H9 (cell line): ENCODE measurements around the gene PRSS27. TPM values are rescaled to one million over a fixed set of nuclear protein-coding genes. Genes with fewer than 3 reads are reported as not detected.

Experiments used
- DNase-seq: peaks from one replicate; pipeline ENCODE4 v3.0.0-alpha.2; 2017
- H2AFZ ChIP-seq: one replicate; pipeline ENCODE4 v1.6.1; 2013; ENCODE audit warnings: mild to moderate bottlenecking, low read length, control low read depth, moderate library complexity
- H2AK5ac ChIP-seq: 2 replicates; pipeline ENCODE4 v1.6.1; 2013; ENCODE audit warnings: low read length, control low read depth, mixed read lengths; ENCODE audit not compliant: insufficient read length
- H2BK120ac ChIP-seq: one replicate; pipeline ENCODE4 v1.6.1; 2013; ENCODE audit warnings: low read depth, mild to moderate bottlenecking, low read length, control low read depth, inconsistent platforms; ENCODE audit not compliant: poor library complexity, severe bottlenecking
- H2BK12ac ChIP-seq: 2 replicates; pipeline ENCODE4 v1.6.1; 2013; ENCODE audit warnings: low read length, control low read depth, mixed read lengths, low read depth; ENCODE audit not compliant: insufficient read length
- H2BK15ac ChIP-seq: 2 replicates; pipeline ENCODE4 v1.6.1; 2013; ENCODE audit warnings: low read depth, low read length, control low read depth
- H2BK20ac ChIP-seq: one replicate; pipeline ENCODE4 v1.6.1; 2013; ENCODE audit warnings: low read depth, mild to moderate bottlenecking, low read length, control low read depth, inconsistent platforms; ENCODE audit not compliant: poor library complexity, severe bottlenecking
- H2BK5ac ChIP-seq: 2 replicates; pipeline ENCODE4 v1.6.1; 2013; ENCODE audit warnings: low read length, control low read depth, mixed read lengths; ENCODE audit not compliant: insufficient read length
- H3K14ac ChIP-seq: 2 replicates; pipeline ENCODE4 v1.6.1; 2013; ENCODE audit warnings: low read length, control low read depth; ENCODE audit not compliant: insufficient read depth
- H3K18ac ChIP-seq: 2 replicates; pipeline ENCODE4 v1.6.1; 2013; ENCODE audit warnings: low read depth, mild to moderate bottlenecking, mixed read lengths, low read length, control low read depth; ENCODE audit not compliant: insufficient read length
- H3K23ac ChIP-seq: 2 replicates; pipeline ENCODE4 v1.6.1; 2013; ENCODE audit warnings: low read length, control low read depth, mixed read lengths, low read depth; ENCODE audit not compliant: insufficient read length
- H3K23me2 ChIP-seq: 2 replicates; pipeline ENCODE4 v1.6.1; 2013; ENCODE audit warnings: low read depth, mild to moderate bottlenecking, mixed read lengths, low read length, control low read depth; ENCODE audit not compliant: insufficient read length, poor library complexity, severe bottlenecking
- H3K27ac ChIP-seq: 2 replicates; pipeline ENCODE4 v1.5.1; 2013; ENCODE audit warnings: low read length, control low read depth, mixed read lengths, low read depth; ENCODE audit not compliant: insufficient read length
- H3K27me3 ChIP-seq: 2 replicates; pipeline ENCODE4 v1.6.1; 2013; ENCODE audit warnings: low read length, control low read depth, inconsistent platforms; ENCODE audit not compliant: insufficient read depth
- H3K4ac ChIP-seq: 2 replicates; pipeline ENCODE4 v1.6.1; 2013; ENCODE audit warnings: low read depth, mild to moderate bottlenecking, control low read depth, inconsistent platforms, low read length, moderate library complexity
- H3K4me1 ChIP-seq: 2 replicates; pipeline ENCODE4 v1.6.1; 2013; ENCODE audit warnings: low read length, control low read depth, inconsistent platforms; ENCODE audit not compliant: insufficient read depth
- H3K4me2 ChIP-seq: 2 replicates; pipeline ENCODE4 v1.6.1; 2013; ENCODE audit warnings: low read length, control low read depth, mixed read lengths; ENCODE audit not compliant: insufficient read length, insufficient read depth
- H3K56ac ChIP-seq: 2 replicates; pipeline ENCODE4 v1.6.1; 2013; ENCODE audit warnings: low read depth, mild to moderate bottlenecking, mixed read lengths, low read length, control low read depth; ENCODE audit not compliant: insufficient read length
- H3K79me1 ChIP-seq: 2 replicates; pipeline ENCODE4 v1.6.1; 2013; ENCODE audit warnings: low read depth, mild to moderate bottlenecking, moderate library complexity, low read length, control low read depth, inconsistent platforms; ENCODE audit not compliant: insufficient read depth, poor library complexity, severe bottlenecking
- H3K79me2 ChIP-seq: 2 replicates; pipeline ENCODE4 v1.6.1; 2013; ENCODE audit warnings: low read length, control low read depth, inconsistent platforms; ENCODE audit not compliant: insufficient read depth
- H3K9ac ChIP-seq: 2 replicates; pipeline ENCODE4 v1.6.1; 2013; ENCODE audit warnings: low read length, control low read depth, mixed read lengths; ENCODE audit not compliant: insufficient read length; ENCODE audit errors: extremely low read depth
- H3K9me3 ChIP-seq: one replicate; pipeline ENCODE4 v1.6.1; 2013; ENCODE audit warnings: low read depth, low read length, inconsistent platforms; ENCODE audit not compliant: control insufficient read depth
- H3T11ph ChIP-seq: one replicate; pipeline ENCODE4 v1.6.1; 2013; ENCODE audit warnings: mild to moderate bottlenecking, low read length, control low read depth, inconsistent platforms
- H4K20me1 ChIP-seq: one replicate; pipeline ENCODE4 v1.6.1; 2013; ENCODE audit not compliant: control insufficient read depth, insufficient read length, insufficient read depth
- H4K5ac ChIP-seq: 2 replicates; pipeline ENCODE4 v1.6.1; 2013; ENCODE audit warnings: low read depth, mild to moderate bottlenecking, mixed read lengths, low read length, control low read depth; ENCODE audit not compliant: insufficient read length
- H4K8ac ChIP-seq: replicated peaks from 2 replicates; pipeline ENCODE4 v1.6.1; 2013; ENCODE audit warnings: low read length, control low read depth, mixed read lengths, low read depth; ENCODE audit not compliant: insufficient read length
- H4K91ac ChIP-seq: 2 replicates; pipeline ENCODE4 v1.6.1; 2013; ENCODE audit warnings: low read depth, mild to moderate bottlenecking, moderate library complexity, mixed read lengths, low read length, control low read depth; ENCODE audit not compliant: insufficient read length
- H3K27ac Mint-ChIP-seq, 3 experiments: 2 replicates in 2 of 3; 3 replicates in 1 of 3; pipeline ENCODE4 v1.8.0; 2020 to 2021; ENCODE audit warnings: mixed read lengths in 3 of 3, mild to moderate bottlenecking in 1 of 3, moderate library complexity in 1 of 3
- H3K27me3 Mint-ChIP-seq: 2 replicates; pipeline ENCODE4 v1.8.0; 2021; ENCODE audit warnings: low read depth, mild to moderate bottlenecking, moderate library complexity, mixed read lengths
- H3K36me3 Mint-ChIP-seq, 3 experiments: 2 replicates in 2 of 3; 3 replicates in 1 of 3; pipeline ENCODE4 v1.8.0; 2020 to 2021; ENCODE audit warnings: low read depth in 3 of 3, mixed read lengths in 3 of 3; ENCODE audit not compliant: insufficient read depth in 1 of 3
- H3K4me1 Mint-ChIP-seq, 2 experiments: 2 replicates each; pipeline ENCODE4 v1.8.0; 2020; ENCODE audit warnings: mixed read lengths in 2 of 2
- H3K4me3 Mint-ChIP-seq, 2 experiments: 2 replicates in 1 of 2; 3 replicates in 1 of 2; pipeline ENCODE4 v1.8.0; 2020 to 2021; ENCODE audit warnings: mild to moderate bottlenecking in 2 of 2, mixed read lengths in 2 of 2, moderate library complexity in 1 of 2
- H3K9me3 Mint-ChIP-seq, 2 experiments: 2 replicates in 1 of 2; 3 replicates in 1 of 2; pipeline ENCODE4 v1.8.0; 2020; ENCODE audit warnings: mild to moderate bottlenecking in 2 of 2, mixed read lengths in 2 of 2, moderate library complexity in 1 of 2
- CTCF ChIP-seq: fragments of 200-600 bp; sonication (generic); conservative IDR thresholded peaks from 3 replicates; pipeline ENCODE4 v1.8.0; 2021; ENCODE audit warnings: antibody characterized with exemption, mild to moderate bottlenecking
- WGBS: extraction: QIAGEN DNeasy Blood & Tissue Kit; methylation state at CpG from one replicate; pipeline ENCODE4 v1.1.7; 2013; ENCODE audit warnings: missing lambda C conversion rate, low lambda C conversion rate, mixed read lengths; ENCODE audit not compliant: insufficient read length; ENCODE audit errors: extremely low coverage; 5-methylcytosine and 5-hydroxymethylcytosine counted together
- total RNA-seq: library from RNA; stranded (reverse); gene quantifications from 2 replicates; pipeline ENCODE4 v1.2.1, GENCODE V29; 2021

PRSS27 gene
- total RNA-seq, 1 experiment from 2014 or later, result 5.0 TPM

- no peak overlapping the region for H2BK5ac ChIP-seq
- H3K56ac ChIP-seq, result no peak overlapping the region
- no peak overlapping the region for H3K4me2 ChIP-seq
- no peak overlapping the region for H2BK120ac ChIP-seq
- DNase-seq, result no peak
- no peak overlapping the region for H2AK5ac ChIP-seq
- no peak overlapping the region for H3K18ac ChIP-seq
- no peaks in the 10 kb centered on the region for H3K23me2 ChIP-seq
- no peaks in the 10 kb centered on the region for H3K9me3 Mint-ChIP-seq
- no peaks in the 10 kb centered on the region for H3K79me2 ChIP-seq
- H3K9me3 ChIP-seq, result no peaks in the 10 kb centered on the region
- no peak overlapping the region for H3K14ac ChIP-seq
- no CpG with 5 or more reads among the region's 14 CpGs for WGBS
- no peak overlapping the region for H2BK12ac ChIP-seq
- no peaks in the 10 kb centered on the region for H3K79me1 ChIP-seq
- H3K27ac ChIP-seq, result no peak overlapping the region
- no peak overlapping the region for H3K9ac ChIP-seq
- no peak overlapping the region for H2BK20ac ChIP-seq
- no peak overlapping the region for H4K91ac ChIP-seq
- H3K4me1 ChIP-seq, result no peaks in the 10 kb centered on the region
- no peak for TF ChIP-seq CTCF
- peaks cover 0 to 16% (median 16%) of the 10 kb centered on the region in 3 experiments; a peak in 5 of 7 replicates for H3K36me3 Mint-ChIP-seq
- no peaks in the 10 kb centered on the region for H3K27me3 ChIP-seq
- H3K4me3 Mint-ChIP-seq, result no peak overlapping the region
- no peak overlapping the region for H4K5ac ChIP-seq
- no peak overlapping the region for H3K23ac ChIP-seq
- no peak overlapping the region for H2AFZ ChIP-seq
- no peaks in the 10 kb centered on the region for H3K27me3 Mint-ChIP-seq
- H4K8ac ChIP-seq, result no peak overlapping the region
- H3K27ac Mint-ChIP-seq, result peak overlapping the region in 1 of 3 experiments; percentile 61; a peak in 1 of 7 replicates
- no peak overlapping the region for H3K4ac ChIP-seq
- H2BK15ac ChIP-seq, result no peak overlapping the region
- H3K4me1 Mint-ChIP-seq, result no peaks in the 10 kb centered on the region
- no peaks in the 10 kb centered on the region for H4K20me1 ChIP-seq
- H3T11ph ChIP-seq, result no peak overlapping the region
Measured at GRCh38 chr16:2708290-2708639, 11.8 kb downstream of the PRSS27 start.
